Stimulated activated naive B cell treated with anti-CD40 and anti-IgM and Interleukin-4, amounts not matched to agents 10 μg/mL and 1 μg/mL and 100 μg/mL, for 72 hours (primary cell): ENCODE data around the gene GLI3.

ENCODE experiments used
- ATAC-seq, 2 donors: fragments of 150-1000 bp; cut with Tn5 transposase; replicated peaks; 2 replicates each; pipeline ENCODE4 v1.10.0; 2021; ENCODE audit warnings: moderate library complexity in 1 of 2
- DNase-seq: peaks from one replicate; pipeline ENCODE4 v3.0.0; 2021
- H3K27ac Mint-ChIP-seq: one replicate; pipeline ENCODE4 v1.8.0; 2022; ENCODE audit warnings: mild to moderate bottlenecking, mixed read lengths
- H3K27me3 Mint-ChIP-seq, 2 donors: one replicate each; pipeline ENCODE4 v1.8.0; 2022; ENCODE audit warnings: mixed read lengths in 2 of 2
- H3K36me3 Mint-ChIP-seq, 2 donors: one replicate each; pipeline ENCODE4 v1.8.0; 2022; ENCODE audit warnings: mixed read lengths in 2 of 2, mild to moderate bottlenecking in 1 of 2
- H3K4me1 Mint-ChIP-seq, 2 donors: one replicate each; pipeline ENCODE4 v1.8.0; 2022; ENCODE audit warnings: mixed read lengths in 2 of 2, mild to moderate bottlenecking in 1 of 2
- H3K4me3 Mint-ChIP-seq, 2 donors: one replicate each; pipeline ENCODE4 v1.8.0; 2022; ENCODE audit warnings: mild to moderate bottlenecking in 2 of 2, mixed read lengths in 2 of 2, moderate library complexity in 1 of 2
- H3K9me3 Mint-ChIP-seq, 2 donors: one replicate each; pipeline ENCODE4 v1.8.0; 2022; ENCODE audit warnings: mixed read lengths in 2 of 2, mild to moderate bottlenecking in 1 of 2

Gene GLI3

DNA sequence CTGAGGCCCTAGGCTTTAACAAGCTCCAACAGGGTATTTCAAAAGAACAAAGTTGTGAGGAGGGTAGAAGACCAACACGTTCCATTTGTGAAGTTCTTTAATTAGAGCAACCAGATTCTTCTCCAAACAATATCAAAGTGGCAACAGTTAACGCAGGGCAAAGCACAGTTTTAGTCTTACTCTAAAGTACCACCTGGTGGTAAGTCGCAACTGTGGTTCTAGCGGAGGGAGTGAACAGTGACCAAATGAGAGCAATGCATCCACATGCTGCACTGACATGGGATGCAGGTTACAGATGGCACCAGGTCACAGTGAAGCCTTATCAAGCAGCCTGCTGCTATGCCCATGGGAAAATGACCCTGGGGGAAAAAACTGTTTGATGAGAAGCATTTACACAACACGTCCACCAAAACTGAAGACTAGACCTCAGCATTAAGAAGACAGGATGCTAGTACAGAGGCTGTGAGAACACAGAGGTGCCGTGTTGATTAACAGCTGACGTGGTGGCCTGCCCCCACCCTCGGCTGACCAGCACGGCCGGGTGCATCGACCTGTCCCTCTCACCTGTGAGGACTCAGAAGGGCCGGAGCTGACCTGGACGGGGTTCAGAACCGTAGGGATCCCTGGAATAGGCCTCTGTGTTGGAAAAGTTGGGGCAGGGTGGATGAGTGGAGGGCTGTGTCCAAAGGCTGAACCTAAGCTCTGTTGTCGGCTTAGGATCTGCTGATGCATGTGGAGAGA is 211.2 kb downstream of the GLI3 start:
- Mint-ChIP-seq H3K9me3 (peaks cover 0 to 2% of the 10 kb centered on the region in 2 donors), H3K4me1 (peaks cover 0 to 2% of the 10 kb centered on the region in 2 donors), H3K36me3 (no peaks in the 10 kb centered on the region), H3K27ac (no peak overlapping the region), H3K27me3 (peaks cover 15 to 19% of the 10 kb centered on the region in 2 donors), H3K4me3 (no peak overlapping the region)
- ATAC-seq (peak in 1 of 2 donors; percentile 23), DNase-seq (no peak)

DNA sequence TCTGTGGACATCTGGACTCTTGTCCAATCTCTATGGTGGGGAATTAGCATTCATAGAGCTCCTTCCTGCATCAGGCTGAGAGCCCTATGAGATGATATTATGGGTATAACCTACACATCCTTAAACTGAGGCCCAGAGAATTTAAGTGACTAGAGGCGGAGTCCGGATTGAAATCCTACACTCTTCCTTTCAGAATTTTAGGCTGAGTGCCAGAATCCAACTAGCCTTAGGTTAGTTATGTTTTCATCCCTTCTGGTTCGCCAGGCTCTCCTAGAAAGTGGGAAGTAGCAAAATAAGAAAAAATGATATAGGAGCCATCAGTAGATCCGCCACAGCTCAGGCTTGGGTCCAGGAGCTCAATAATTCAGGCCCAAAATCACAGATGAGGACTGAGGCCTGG is 212.5 kb downstream of the GLI3 start:
- Mint-ChIP-seq H3K36me3 (no peaks in the 10 kb centered on the region), H3K9me3 (peaks cover 0 to under 1% of the 10 kb centered on the region in 2 donors), H3K27ac (no peak overlapping the region), H3K4me1 (peaks cover 0 to 2% of the 10 kb centered on the region in 2 donors), H3K4me3 (no peak overlapping the region), H3K27me3 (peaks cover 7 to 14% of the 10 kb centered on the region in 2 donors)
- ATAC-seq (no peak), DNase-seq (no peak)

DNA sequence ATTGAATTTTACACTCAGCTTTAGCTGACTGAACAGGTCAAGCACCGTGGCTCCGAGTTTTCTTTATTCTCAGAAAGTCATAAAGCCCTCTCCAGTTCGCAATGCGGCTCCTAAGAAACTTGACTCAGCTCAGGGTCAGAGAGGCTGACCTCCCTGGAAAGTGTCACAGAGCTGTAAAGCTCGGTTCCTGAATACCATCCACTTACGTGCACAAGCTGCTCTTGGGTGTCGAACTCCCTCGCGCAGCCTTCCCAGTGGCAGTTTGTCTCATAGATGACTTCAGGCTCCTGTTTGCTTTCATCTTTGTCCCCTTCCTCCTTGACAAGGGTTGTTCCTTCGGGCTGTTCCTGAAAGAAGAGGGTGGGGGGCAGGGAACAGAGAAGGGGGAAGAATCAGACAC is 213.7 kb downstream of the GLI3 start:
- H3K27me3 Mint-ChIP-seq = peaks cover 16% of the 10 kb centered on the region in 2 donors
- peaks cover 0 to 2% of the 10 kb centered on the region in 2 donors for H3K4me1 Mint-ChIP-seq
- H3K36me3 Mint-ChIP-seq = no peaks in the 10 kb centered on the region
- H3K27ac Mint-ChIP-seq = no peak overlapping the region
- H3K4me3 Mint-ChIP-seq = no peak overlapping the region
- ATAC-seq (no peak), DNase-seq (no peak)
- no peaks in the 10 kb centered on the region for H3K9me3 Mint-ChIP-seq

DNA sequence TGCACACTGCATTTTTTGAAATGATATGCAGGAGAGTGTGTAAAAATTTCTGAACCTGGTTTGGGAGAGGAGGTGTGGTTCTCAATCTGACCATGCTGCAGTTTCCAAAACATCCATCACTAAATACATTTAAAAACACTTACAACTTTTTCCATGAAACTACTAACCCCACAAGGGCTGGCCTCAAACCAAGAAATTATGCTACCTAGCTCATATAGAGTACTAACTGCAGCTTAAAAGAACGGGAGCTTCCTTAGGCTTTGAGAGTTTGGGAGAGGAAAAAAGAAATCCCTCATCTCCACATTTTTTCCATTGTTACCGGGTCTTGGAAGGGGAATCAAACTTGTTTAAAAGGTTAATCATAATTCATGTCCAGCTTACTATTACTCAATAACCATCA is 214.2 kb downstream of the GLI3 start:
- peaks cover 16% of the 10 kb centered on the region in 2 donors for H3K27me3 Mint-ChIP-seq
- H3K4me1 Mint-ChIP-seq = peaks cover 1 to 3% of the 10 kb centered on the region in 2 donors
- no peak overlapping the region for H3K27ac Mint-ChIP-seq
- DNase-seq (no peak), ATAC-seq (no peak)
- H3K36me3 Mint-ChIP-seq = no peaks in the 10 kb centered on the region
- H3K9me3 Mint-ChIP-seq = no peaks in the 10 kb centered on the region
- H3K4me3 Mint-ChIP-seq = no peak overlapping the region

DNA sequence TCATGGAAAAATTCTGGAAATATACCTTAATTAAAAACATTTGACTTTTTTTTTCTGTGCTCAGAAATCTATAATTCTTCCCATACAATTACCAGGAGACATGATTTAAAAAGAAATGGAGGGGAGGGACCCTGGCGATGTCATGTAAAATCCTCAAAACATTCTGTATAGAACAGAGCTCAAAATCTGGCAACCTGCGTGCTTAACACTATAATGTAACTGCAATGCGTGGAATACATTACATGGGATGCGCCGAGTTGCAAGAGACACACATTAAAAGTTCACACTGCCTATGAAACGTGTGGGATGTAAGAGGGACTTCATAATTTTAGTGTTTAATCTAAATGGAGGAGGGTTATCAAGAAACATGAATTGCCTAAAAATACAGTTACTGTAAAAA is 215.0 kb downstream of the GLI3 start:
- Mint-ChIP-seq H3K36me3 (no peaks in the 10 kb centered on the region), H3K27ac (no peak overlapping the region), H3K4me1 (peaks cover 7 to 8% of the 10 kb centered on the region in 2 donors), H3K9me3 (no peaks in the 10 kb centered on the region), H3K4me3 (no peak overlapping the region), H3K27me3 (peaks cover 19 to 20% of the 10 kb centered on the region in 2 donors)
- ATAC-seq (no peak), DNase-seq (no peak)

DNA sequence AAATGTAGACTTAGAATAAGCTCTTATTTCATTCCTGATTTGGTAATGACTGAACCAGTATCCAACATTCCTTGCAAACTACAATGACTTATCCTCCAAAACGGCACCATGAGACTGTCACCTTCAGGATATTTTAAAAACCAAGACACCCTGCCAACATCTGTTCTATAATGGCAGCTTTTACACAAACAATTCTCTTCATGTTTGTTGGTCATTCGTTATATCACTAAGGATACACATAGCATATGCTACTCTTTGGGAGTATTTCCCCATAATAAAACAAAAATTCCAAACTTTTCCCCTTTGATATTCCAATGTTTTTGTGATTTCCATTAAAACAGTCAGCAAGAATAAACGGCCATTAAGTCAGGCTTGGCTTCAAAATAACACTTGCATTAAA is 215.4 kb downstream of the GLI3 start:
- Mint-ChIP-seq H3K27ac (no peak overlapping the region), H3K4me1 (peaks cover 7 to 8% of the 10 kb centered on the region in 2 donors), H3K36me3 (peaks cover 0 to 3% of the 10 kb centered on the region in 2 donors), H3K4me3 (no peak overlapping the region), H3K27me3 (peaks cover 20 to 23% of the 10 kb centered on the region in 2 donors), H3K9me3 (peaks cover 0 to 3% of the 10 kb centered on the region in 2 donors)
- ATAC-seq (no peak), DNase-seq (no peak)

DNA sequence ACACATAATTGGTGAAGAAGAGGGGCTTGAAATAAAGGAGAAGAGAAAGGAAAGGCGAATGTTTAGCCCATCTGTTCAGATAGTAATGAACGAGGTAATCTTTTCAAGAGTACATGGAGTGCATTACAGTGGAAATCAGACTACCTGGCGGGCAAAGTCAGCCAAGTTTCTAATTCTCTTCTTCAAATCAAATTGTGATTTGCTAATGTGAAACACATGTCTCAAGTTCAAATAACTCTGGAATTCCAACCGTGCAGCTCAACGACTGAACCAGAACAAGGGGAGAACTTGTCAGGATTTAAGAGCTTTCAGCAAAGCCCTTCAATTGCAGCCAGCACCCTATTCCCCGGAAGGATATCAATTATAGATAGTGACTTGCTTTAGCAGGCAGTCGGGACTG is 216.9 kb downstream of the GLI3 start:
- DNase-seq = no peak
- peaks cover 0 to 13% of the 10 kb centered on the region in 2 donors for H3K9me3 Mint-ChIP-seq
- peaks cover 0 to 5% of the 10 kb centered on the region in 2 donors for H3K36me3 Mint-ChIP-seq
- H3K4me3 Mint-ChIP-seq = no peak overlapping the region
- ATAC-seq = no peak
- peaks cover 7 to 8% of the 10 kb centered on the region in 2 donors for H3K4me1 Mint-ChIP-seq
- no peak overlapping the region for H3K27ac Mint-ChIP-seq
- peaks cover 13 to 14% of the 10 kb centered on the region in 2 donors for H3K27me3 Mint-ChIP-seq

DNA sequence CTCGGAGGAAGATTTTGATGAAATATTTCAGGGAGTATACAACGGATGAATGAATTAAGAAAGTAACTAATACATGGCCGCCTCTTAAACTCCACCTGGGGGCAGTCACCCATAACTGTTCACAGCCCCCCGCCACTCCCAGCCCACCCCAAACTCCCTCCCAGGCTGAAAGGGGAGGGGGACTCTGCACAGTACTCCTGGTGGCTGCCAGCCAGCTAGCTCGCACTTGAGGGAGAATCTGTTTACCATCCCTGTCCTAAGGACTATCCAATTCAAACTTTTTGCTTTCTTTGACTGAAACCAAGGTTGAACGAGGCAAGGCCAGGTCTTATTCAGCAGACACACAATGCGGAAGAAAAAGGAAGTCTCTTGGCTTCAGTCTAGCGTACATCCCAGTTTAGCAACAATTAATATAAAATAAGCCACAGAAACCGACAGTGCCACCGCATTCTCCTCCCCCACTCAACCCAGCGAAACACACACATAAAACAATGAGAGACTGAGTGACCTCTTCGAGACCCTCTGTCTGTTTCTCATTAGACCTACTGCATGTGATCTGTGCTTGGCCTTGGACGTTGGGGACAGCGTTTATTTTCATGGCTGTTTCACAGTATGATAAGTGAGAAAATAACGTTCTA is 219.5 kb downstream of the GLI3 start:
- no peak for DNase-seq
- Mint-ChIP-seq H3K27me3 (peaks cover 17 to 19% of the 10 kb centered on the region in 2 donors), H3K9me3 (peaks cover 8 to 23% of the 10 kb centered on the region in 2 donors), H3K36me3 (peaks cover 3 to 14% of the 10 kb centered on the region in 2 donors), H3K4me3 (peak overlapping the region in 1 of 2 donors; percentile 54), H3K4me1 (peaks cover 7% of the 10 kb centered on the region in 2 donors), H3K27ac (no peak overlapping the region)
- peak in 1 of 2 donors; percentile 31 for ATAC-seq

DNA sequence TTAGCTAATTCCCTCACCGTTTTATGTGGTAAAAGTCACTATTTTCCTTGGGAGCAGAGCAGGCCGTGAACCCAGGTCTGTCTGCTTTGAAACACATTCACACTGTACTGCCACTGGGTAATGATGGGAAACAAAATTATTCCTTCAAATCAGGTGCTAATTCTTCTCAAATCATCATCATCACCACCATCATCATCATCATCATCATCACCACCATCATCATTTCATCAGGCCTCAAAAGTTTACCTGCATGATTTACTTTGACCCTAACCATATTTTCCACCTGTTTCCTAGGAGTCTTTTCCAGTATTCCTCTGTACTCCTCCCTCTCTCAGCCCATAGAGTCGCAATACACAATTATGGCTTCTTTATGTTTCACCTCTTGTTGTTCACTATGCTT is 220.5 kb downstream of the GLI3 start:
- DNase-seq (no peak), ATAC-seq (no peak)
- Mint-ChIP-seq H3K4me3 (no peak overlapping the region), H3K36me3 (peaks cover 3 to 14% of the 10 kb centered on the region in 2 donors), H3K27ac (no peak overlapping the region), H3K27me3 (peaks cover 17 to 19% of the 10 kb centered on the region in 2 donors), H3K4me1 (peaks cover 7% of the 10 kb centered on the region in 2 donors), H3K9me3 (peaks cover 8 to 23% of the 10 kb centered on the region in 2 donors)

DNA sequence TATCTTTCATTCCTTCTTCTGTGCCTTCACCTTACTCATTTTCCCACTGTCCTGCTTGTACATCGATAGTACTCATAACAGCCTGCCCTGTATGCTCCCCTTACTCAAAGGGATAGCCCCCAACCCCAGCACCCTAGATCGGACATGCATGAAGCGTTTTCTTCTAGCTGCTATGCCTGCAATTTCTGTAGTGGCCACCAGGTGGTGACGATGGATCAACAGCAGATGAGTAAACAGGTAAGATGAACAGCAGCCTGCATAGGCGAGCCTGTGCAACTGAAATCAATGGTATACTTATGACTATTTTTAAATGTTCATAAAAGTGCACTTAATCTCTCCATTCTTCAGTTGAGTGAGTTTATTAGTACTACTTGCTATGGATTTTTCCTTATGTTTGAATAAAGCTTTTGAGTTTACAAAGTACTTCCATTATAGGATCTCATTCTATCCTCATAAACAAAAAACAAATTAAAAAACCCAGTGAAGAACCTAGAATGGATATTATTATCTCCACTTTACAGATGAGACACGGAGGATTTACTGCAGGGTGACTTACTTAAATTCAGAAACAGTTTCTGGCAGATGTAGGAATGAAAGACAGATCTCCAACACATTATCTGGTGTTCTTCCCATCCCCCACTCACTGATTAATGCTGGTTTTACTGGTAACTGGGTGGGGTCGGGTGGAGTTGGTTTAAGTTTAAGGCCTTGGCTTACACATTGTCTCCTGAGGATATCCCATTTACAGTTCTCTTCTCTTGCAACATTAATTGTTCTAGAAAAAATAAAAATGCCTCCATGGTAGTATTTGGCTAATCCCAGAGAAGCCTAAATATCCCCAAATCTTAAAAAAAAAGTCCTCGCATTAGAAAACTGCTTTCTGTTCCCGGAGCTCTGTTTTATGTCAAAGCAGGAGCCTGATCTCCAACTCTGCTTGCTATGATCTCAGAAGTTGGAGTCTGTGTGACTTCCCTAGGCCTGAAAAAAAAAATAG is 222.1 kb downstream of the GLI3 start:
- H3K4me1 Mint-ChIP-seq = peaks cover 7% of the 10 kb centered on the region in 2 donors
- H3K9me3 Mint-ChIP-seq = peaks cover 8 to 23% of the 10 kb centered on the region in 2 donors
- H3K27me3 Mint-ChIP-seq = peaks cover 17 to 31% of the 10 kb centered on the region in 2 donors
- DNase-seq (peak; percentile 13), ATAC-seq (no peak)
- H3K27ac Mint-ChIP-seq = no peak overlapping the region
- no peak overlapping the region for H3K4me3 Mint-ChIP-seq
- peaks cover 3 to 14% of the 10 kb centered on the region in 2 donors for H3K36me3 Mint-ChIP-seq

DNA sequence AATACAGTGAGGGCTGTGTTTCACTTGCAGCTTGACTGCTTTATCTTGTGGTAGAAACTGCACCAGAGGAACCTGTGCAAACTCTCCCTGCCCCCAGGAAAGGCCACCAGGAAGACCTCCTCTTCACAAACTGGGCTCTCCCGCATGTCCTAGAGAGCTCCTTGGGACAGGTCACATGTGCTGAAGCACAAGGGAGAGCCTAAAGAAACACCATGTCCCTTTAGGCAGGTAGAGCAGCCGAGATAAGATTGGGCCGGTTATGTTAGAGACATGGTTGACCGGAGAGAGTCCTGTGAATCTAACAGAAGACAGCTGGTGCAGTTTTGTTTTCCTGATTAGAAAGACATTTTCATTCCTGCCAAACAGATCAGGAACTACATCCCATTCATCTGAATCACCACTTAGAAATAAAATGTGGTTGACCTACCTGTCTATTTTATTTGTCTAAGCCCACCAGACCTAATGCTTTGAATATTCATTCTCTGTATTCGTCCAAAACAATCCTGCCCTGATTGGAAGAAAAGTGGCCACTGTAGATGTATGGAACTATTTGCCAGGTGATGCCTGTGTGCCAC is 224.1 kb downstream of the GLI3 start:
- H3K9me3 Mint-ChIP-seq = peaks cover 8 to 23% of the 10 kb centered on the region in 2 donors
- no peak overlapping the region for H3K4me3 Mint-ChIP-seq
- peaks cover 3 to 14% of the 10 kb centered on the region in 2 donors for H3K36me3 Mint-ChIP-seq
- peaks cover 6 to 7% of the 10 kb centered on the region in 2 donors for H3K4me1 Mint-ChIP-seq
- no peak overlapping the region for H3K27ac Mint-ChIP-seq
- H3K27me3 Mint-ChIP-seq = peaks cover 17 to 21% of the 10 kb centered on the region in 2 donors
- DNase-seq (no peak), ATAC-seq (no peak)

DNA sequence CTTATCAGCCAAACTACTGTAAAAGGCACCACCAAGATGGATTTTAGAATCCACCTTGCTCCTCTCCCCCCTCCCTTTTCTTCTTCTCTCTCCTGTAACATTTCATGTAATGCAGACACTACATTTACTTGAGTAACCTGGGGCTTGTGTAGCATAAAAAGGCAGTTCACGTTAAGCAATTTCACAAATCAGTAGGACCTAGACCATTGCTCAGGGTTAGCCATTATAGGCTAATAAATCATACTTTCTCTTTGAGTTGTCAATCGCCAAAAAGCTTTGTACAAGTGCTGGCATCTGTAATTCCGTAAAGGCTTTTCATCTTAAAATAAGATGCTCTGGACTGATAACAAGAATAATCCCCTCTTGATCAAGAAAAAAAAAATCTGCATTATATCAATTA is 224.7 kb downstream of the GLI3 start:
- peaks cover under 1 to 1% of the 10 kb centered on the region in 2 donors for H3K4me1 Mint-ChIP-seq

DNA sequence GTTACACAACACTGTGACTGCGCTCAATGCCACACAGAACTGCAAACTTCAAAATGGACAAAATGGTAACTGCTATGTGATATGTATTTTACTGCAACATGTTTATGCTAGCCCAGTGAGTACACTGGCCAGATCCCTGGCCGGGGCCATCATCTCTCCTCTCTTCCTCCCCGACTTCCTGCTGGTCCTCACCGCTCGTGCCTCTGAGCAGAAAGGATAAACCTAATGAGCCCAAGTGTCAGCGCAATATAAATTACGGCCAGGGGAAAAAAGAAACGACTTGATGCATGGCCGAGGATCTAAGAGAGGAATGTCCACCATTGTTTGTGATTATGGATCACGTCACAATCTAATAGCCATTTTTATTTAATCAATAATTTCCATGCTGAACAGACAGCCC is 225.2 kb downstream of the GLI3 start:
- Mint-ChIP-seq H3K27ac (no peak overlapping the region), H3K36me3 (peaks cover 3 to 13% of the 10 kb centered on the region in 2 donors), H3K4me3 (no peak overlapping the region), H3K9me3 (peaks cover 8 to 22% of the 10 kb centered on the region in 2 donors), H3K27me3 (peaks cover 12 to 17% of the 10 kb centered on the region in 2 donors), H3K4me1 (no peaks in the 10 kb centered on the region)
- no peak for ATAC-seq
- DNase-seq = no peak

More for the DNA sequence above, 224.7 kb downstream of the GLI3 start:
- DNase-seq (no peak), ATAC-seq (no peak)
- Mint-ChIP-seq H3K27me3 (peaks cover 14 to 18% of the 10 kb centered on the region in 2 donors), H3K9me3 (peaks cover 8 to 23% of the 10 kb centered on the region in 2 donors), H3K4me3 (no peak overlapping the region), H3K27ac (no peak overlapping the region), H3K36me3 (peaks cover 3 to 14% of the 10 kb centered on the region in 2 donors)
